Adrenal gland (tissue), 12 donors: ENCODE results near the gene RSU1. TPM values are rescaled to one million over a fixed set of nuclear protein-coding genes. Genes with fewer than 3 reads are reported as not detected.

Experiments used
- DNase-seq, 7 donors: peaks; one replicate each; pipeline ENCODE4 v3.0.0-alpha.2; 2019 to 2020
- H3K27ac ChIP-seq, 5 donors: fragments of 200-600 bp; sonication (generic) in 4 of 5; 1 replicate in 3 of 5; 2 replicates in 2 of 5; pipeline versions ENCODE4 v1.5.1 to v1.8.0; 2016 to 2020; ENCODE audit warnings: mild to moderate bottlenecking in 1 of 5
- H3K27me3 ChIP-seq: fragments of 200-600 bp; 2 replicates; pipeline ENCODE4 v1.8.0; 2021
- H3K36me3 ChIP-seq, 2 donors: fragments of 200-600 bp; replicated peaks in 1 of 2; 1 replicate in 1 of 2; 2 replicates in 1 of 2; pipeline versions ENCODE4 v1.5.1 to v1.8.0; 2018 to 2022
- H3K4me1 ChIP-seq, 2 donors: fragments of 200-600 bp; replicated peaks in 1 of 2; 1 replicate in 1 of 2; 2 replicates in 1 of 2; pipeline versions ENCODE4 v1.5.1 to v1.8.0; 2018 to 2021
- H3K4me3 ChIP-seq, 4 donors: fragments of 200-600 bp; sonication (generic) in 3 of 4; one replicate each; pipeline ENCODE4 v1.5.1; 2016 to 2018
- H3K9me3 ChIP-seq, 3 donors: fragments of 200-600 bp; sonication (generic) in 1 of 3; replicated peaks in 1 of 3; 1 replicate in 2 of 3; 2 replicates in 1 of 3; pipeline versions ENCODE4 v1.5.1 to v1.8.0; 2016 to 2021
- CTCF ChIP-seq, 6 experiments: fragments of 450-650 bp in 4 of 6; fragments of 200-600 bp in 2 of 6; sonication (generic) in 1 of 6; IDR thresholded peaks; 1 replicate in 5 of 6; 2 replicates in 1 of 6; pipeline versions ENCODE4 v1.5.1 to v1.8.0; 2016 to 2021; ENCODE audit warnings: antibody characterized with exemption in 6 of 6, mild to moderate bottlenecking in 2 of 6, moderate library complexity in 1 of 6
- POLR2A ChIP-seq, 2 donors: fragments of 450-650 bp; IDR thresholded peaks; one replicate each; pipeline ENCODE4 v1.6.1; 2017; ENCODE audit warnings: antibody characterized with exemption in 2 of 2, mild to moderate bottlenecking in 2 of 2, moderate library complexity in 1 of 2
- WGBS, 4 donors: extraction: QIAGEN DNeasy Blood & Tissue Kit in 2 of 4; methylation state at CpG; one replicate each; pipeline versions ENCODE4 v1.1.5 to v1.1.7; 2013 to 2017; 5-methylcytosine and 5-hydroxymethylcytosine counted together
- intact Hi-C, 2 donors: fragments of 100-400 bp; cut with DNase I; formaldehyde crosslinking; loops; one replicate each; pipeline versions ENCODE4 v1.14.1 to v1.15.0; 2022 to 2023
- polyA plus RNA-seq, 3 donors: library from polyadenylated mRNA; stranded (reverse); fragments of 200-250 nt in 2 of 3; fragments of 350-450 nt in 1 of 3; fragmentation: Illumina TruSeq in 1 of 3; extraction: RNeasy Lipid Tissue Mini Kit (QIAGEN cat#74804) in 1 of 3; gene quantifications; one replicate each; pipeline ENCODE4 v1.2.3, GENCODE V29; 2013 to 2014
- total RNA-seq, 9 donors: library from RNA; depleted of rRNA in 4 of 9; stranded (reverse); fragments of >200 nt in 4 of 9; fragments of 120-200 nt in 1 of 9; fragmentation: NEBNext Ultra II Directional in 1 of 9; extraction: Animal tissue kit (Norgen Biotek cat#: 25700) in 1 of 9; gene quantifications; one replicate each; pipeline versions ENCODE4 v1.1.0 to v1.2.4, GENCODE V29; 2013 to 2023
- donor health status: healthy with polysubstance abuse.
- donor health status: Bipolar disorder and iron deficiency.
- donor health status: DM: yes; HTN: yes; CAD: no.
- donor health status: DM: no; HTN: no; CAD: no.
- donor health status: DM: no; HTN: no; CAD: no.
- donor health status: DM: yes; HTN: yes; CAD: no.

The RSU1 gene
- total and polyA plus RNA-seq, 12 donors: 15.6 to 96.8 (median 41.7) TPM

- intact Hi-C loops: no loop called here
- H3K9me3 ChIP-seq: no peaks in the 10 kb centered on the region
- peaks cover 0 to 14% of the 10 kb centered on the region in 2 donors for H3K36me3 ChIP-seq
- DNase-seq: no peak
- H3K27me3 ChIP-seq: no peaks in the 10 kb centered on the region
- 87 to 92% (median 92%) methylated on average over 4 of the region's 4 CpGs for WGBS, 4 donors
- no peak overlapping the region for H3K27ac ChIP-seq
- H3K4me3 ChIP-seq: no peak overlapping the region
- no peaks in the 10 kb centered on the region for H3K4me1 ChIP-seq
- TF ChIP-seq POLR2A (IDR thresholded peaks at IDR 0.05) (no peak), CTCF (IDR thresholded peaks at IDR 0.05) (no peak)
These were observed 65.1 kb downstream of the RSU1 start for GRCh38 chr10:16752099-16752498.

DNA sequence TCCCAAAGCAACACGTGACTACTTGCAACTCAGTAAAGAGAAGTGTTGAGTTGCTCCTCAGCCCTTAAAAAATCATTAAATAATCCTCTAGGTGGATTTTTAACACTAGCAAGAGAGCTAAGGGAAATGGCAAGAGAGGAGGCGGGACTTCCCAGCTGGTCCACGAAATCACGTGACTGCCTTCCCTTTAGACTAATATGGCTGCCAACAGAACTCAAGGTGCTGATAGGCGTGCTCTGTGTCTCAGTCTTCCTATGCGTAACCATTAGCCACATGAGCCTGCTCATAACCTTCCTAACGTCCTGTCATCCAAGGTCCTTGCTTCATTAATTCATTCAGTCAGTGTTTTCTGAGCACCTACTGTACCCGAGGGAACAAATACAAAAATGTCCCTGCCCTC lies 66.0 kb downstream of the RSU1 start:
- intact Hi-C loops: no loop called here
- Histone ChIP-seq H3K27me3 (no peaks in the 10 kb centered on the region), H3K27ac (no peak overlapping the region), H3K9me3 (no peaks in the 10 kb centered on the region), H3K36me3 (peaks cover 0 to 14% of the 10 kb centered on the region in 2 donors), H3K4me3 (no peak overlapping the region), H3K4me1 (no peaks in the 10 kb centered on the region)
- DNase-seq: no peak
- TF ChIP-seq CTCF (IDR thresholded peaks at IDR 0.05): no peak
- TF ChIP-seq POLR2A (IDR thresholded peaks at IDR 0.05): no peak
- WGBS, 4 donors: 94 to 97% (median 96%) methylated on average over 8 of the region's 8 CpGs

DNA sequence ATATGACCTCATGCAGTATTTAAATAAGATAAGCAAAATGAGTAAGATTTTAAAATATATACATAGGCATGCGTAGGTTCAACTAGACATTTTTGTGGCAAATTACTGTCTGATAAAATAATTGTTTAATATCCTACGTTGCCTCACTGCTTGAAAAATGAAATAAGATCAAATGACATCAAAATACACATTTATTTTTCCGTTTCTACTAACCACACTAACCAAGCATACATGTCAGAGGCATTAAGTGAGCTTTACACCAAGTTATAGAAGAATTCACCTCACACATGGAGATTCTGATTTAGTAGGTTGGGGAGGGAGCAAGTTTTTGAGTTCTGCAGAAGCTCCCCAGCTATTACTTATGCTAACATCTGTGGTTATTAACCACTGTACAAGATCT lies 66.8 kb downstream of the RSU1 start:
- Histone ChIP-seq H3K4me3 (no peak overlapping the region), H3K4me1 (no peaks in the 10 kb centered on the region), H3K27ac (no peak overlapping the region), H3K9me3 (no peaks in the 10 kb centered on the region), H3K36me3 (peaks cover 0 to 14% of the 10 kb centered on the region in 2 donors), H3K27me3 (no peaks in the 10 kb centered on the region)
- DNase-seq: no peak
- WGBS, 4 donors: 93 to 96% (median 95%) methylated on average over 3 of the region's 3 CpGs
- TF ChIP-seq CTCF (IDR thresholded peaks at IDR 0.05): no peak
- no peak for TF ChIP-seq POLR2A (IDR thresholded peaks at IDR 0.05)
- intact Hi-C loops: no loop called here

DNA sequence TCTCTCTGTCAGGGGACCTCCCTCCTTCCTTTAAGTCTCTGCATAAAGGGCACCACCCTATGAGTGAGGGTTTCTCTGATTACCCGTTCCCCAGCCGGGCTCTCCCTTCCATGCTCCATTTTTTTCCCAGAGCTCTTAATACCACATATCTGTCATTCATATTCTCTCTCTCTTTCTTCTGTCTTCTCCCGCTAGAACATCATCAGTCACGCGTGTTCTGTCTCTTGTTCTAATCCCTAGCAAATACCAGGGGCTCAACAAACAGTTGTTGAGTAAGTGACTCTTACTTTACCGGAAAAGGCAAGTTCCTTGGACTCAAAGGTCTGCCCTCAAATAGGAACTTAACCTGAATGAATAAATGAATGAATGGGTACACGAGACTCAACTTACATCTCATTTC lies 68.5 kb downstream of the RSU1 start:
- DNase-seq: no peak
- Histone ChIP-seq H3K9me3 (no peaks in the 10 kb centered on the region), H3K27me3 (no peaks in the 10 kb centered on the region), H3K4me1 (no peaks in the 10 kb centered on the region), H3K36me3 (peaks cover 0 to 14% of the 10 kb centered on the region in 2 donors), H3K27ac (no peak overlapping the region), H3K4me3 (no peak overlapping the region)
- 94 to 98% (median 97%) methylated on average over 7 of the region's 7 CpGs for WGBS, 4 donors
- TF ChIP-seq POLR2A (IDR thresholded peaks at IDR 0.05) (no peak), CTCF (IDR thresholded peaks at IDR 0.05) (no peak)
- intact Hi-C loops: no loop called here
